ENCODE data around the gene BDH1.

DNA sequence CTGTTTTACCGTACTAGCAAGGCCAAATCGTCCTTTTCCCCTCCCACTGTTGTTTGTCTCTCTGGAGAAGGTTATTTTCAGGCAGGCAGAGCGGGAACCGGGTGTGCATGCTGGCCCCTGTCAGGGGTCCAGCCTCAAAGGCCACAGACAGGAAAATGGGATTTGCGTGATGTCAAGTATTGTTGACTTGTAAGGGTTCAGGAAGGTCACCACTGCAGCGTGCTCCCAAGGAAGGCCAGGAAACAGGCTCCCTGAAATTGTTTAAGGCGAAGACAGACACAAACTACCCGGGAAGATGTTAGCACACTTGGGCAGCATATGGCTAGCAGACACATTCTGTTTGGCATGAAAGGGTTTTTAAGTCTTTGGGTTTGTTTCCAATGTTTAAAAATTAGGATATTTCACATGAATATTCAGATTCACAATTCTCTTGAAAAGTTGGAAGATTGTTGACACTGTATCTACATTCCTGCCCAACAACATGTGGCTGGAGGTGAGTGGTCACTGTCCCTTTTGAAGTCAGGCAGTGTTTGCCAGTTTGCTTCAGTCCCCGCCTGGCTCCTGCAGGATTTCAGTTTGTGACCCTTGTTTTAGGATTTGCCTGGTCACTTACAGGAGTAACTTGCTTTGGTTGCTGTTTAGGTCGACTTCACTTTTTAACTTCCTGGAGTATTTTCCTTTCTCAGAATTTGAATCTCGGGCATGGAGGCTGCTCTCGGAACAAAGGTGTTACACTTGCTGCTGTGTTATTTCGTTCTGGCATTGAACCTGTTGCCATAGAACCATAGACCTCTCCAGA, 90.4 kb downstream of the BDH1 start:
- no peak for TF ChIP-seq RAD21 (IDR thresholded peaks at IDR 0.05; ENCODE audit: low read length)
- no peak for TF ChIP-seq MAX (IDR thresholded peaks at IDR 0.05; ENCODE audit: low read depth)
- TF ChIP-seq EZH2phosphoT487 (IDR thresholded peaks at IDR 0.05; ENCODE audit: borderline replicate concordance, low read depth): no peak
- no peak for TF ChIP-seq GABPA (IDR thresholded peaks at IDR 0.05; ENCODE audit: low read depth)
- TF ChIP-seq EP300 (IDR thresholded peaks at IDR 0.05; ENCODE audit: borderline replicate concordance in 1 of 2, low read depth in 1 of 2, low read length in 1 of 2): no peak
- TF ChIP-seq, protein P1, sequence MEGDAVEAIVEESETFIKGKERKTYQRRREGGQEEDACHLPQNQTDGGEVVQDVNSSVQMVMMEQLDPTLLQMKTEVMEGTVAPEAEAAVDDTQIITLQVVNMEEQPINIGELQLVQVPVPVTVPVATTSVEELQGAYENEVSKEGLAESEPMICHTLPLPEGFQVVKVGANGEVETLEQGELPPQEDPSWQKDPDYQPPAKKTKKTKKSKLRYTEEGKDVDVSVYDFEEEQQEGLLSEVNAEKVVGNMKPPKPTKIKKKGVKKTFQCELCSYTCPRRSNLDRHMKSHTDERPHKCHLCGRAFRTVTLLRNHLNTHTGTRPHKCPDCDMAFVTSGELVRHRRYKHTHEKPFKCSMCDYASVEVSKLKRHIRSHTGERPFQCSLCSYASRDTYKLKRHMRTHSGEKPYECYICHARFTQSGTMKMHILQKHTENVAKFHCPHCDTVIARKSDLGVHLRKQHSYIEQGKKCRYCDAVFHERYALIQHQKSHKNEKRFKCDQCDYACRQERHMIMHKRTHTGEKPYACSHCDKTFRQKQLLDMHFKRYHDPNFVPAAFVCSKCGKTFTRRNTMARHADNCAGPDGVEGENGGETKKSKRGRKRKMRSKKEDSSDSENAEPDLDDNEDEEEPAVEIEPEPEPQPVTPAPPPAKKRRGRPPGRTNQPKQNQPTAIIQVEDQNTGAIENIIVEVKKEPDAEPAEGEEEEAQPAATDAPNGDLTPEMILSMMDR (IDR thresholded peaks at IDR 0.05): no peak
- no peak for TF ChIP-seq ELF1 (IDR thresholded peaks at IDR 0.05)

Measured in SK-N-SH (cell line).